Measurements from ENCODE around the gene GSTA3. TPM values are rescaled to one million over a fixed set of nuclear protein-coding genes. Genes with fewer than 3 reads are reported as not detected.

GSTA3 gene
- total and polyA plus RNA-seq, 2 of the 13 experiments (the other 11 are each of a cell fraction or from before 2014, with no cell fraction given): not detected

DNA sequence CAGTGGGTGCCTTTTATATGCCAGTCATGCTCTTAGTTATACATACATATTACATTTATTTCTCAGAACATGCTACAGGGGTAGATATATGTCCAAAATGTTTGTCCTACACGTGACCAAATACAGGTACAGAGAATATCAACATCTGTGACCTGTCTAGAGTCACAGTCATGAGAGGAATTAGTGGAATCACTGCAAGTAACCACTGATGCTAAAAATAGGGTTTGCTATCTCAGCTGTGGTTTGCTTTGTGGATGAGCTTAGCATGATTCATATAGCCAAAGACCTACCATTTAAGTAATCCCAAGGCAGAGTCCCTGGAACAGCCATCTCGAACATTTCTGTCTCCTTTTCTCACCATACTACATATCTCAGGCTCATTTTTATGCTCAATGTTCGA is 32.3 kb downstream of the GSTA3 start:
- Histone ChIP-seq H3K4me1 (ENCODE audit: insufficient read depth, low read length) (peaks cover 17% of the 10 kb centered on the region), H3K4me3 (replicated peaks in 1 of 3; ENCODE audit: insufficient read depth in 1 of 3, low read depth in 2 of 3, low read length in 3 of 3) (no peak overlapping the region), H3K9ac (ENCODE audit: insufficient read depth, low read depth, low read length) (no peak overlapping the region), H3K27me3 (ENCODE audit: control insufficient read depth in 1 of 2, insufficient read depth in 2 of 2, low read length in 2 of 2) (peaks cover 0 to 12% of the 10 kb centered on the region in 2 experiments; a peak in 2 of 5 replicates), H3K9me3 (ENCODE audit: low read length) (no peaks in the 10 kb centered on the region), H3K4me2 (ENCODE audit: low read depth, low read length) (no peak overlapping the region), H3K36me3 (replicated peaks in 1 of 2; ENCODE audit: control insufficient read depth in 1 of 2, insufficient read depth in 2 of 2, low read length in 2 of 2) (no peaks in the 10 kb centered on the region), H4K20me1 (ENCODE audit: insufficient read depth, low read length) (no peaks in the 10 kb centered on the region), H2AFZ (ENCODE audit: low read length) (no peak overlapping the region), H3K27ac (ENCODE audit: extremely low read length, insufficient read depth, low read length) (no peak overlapping the region), H3K79me2 (ENCODE audit: insufficient read depth, low read length) (no peaks in the 10 kb centered on the region)
- intact Hi-C loops (cut with micrococcal nuclease; ENCODE audit: unreplicated experiment) (no loop called here), in situ Hi-C loops (cut with HindIII; ENCODE audit: extremely low pct_ligation_motif_present, low pct_unique_long_range_greater_than_20kb) (no loop called here)
- no TSS peak for BruUV-seq (replicated peaks)
- ATAC-seq (no peak), DNase-seq (ENCODE audit: low spot score) (no peak), FAIRE-seq (no peak)
- 22% methylated on average over 3 of the region's 3 CpGs for WGBS (ENCODE audit: low lambda C conversion rate)
- POLR2A ChIA-PET: no interaction called here
- CTCF ChIA-PET (ENCODE audit: low intra/inter-chr PET ratio, low total read pairs): no interaction called here
- TF ChIP-seq, protein P1, sequence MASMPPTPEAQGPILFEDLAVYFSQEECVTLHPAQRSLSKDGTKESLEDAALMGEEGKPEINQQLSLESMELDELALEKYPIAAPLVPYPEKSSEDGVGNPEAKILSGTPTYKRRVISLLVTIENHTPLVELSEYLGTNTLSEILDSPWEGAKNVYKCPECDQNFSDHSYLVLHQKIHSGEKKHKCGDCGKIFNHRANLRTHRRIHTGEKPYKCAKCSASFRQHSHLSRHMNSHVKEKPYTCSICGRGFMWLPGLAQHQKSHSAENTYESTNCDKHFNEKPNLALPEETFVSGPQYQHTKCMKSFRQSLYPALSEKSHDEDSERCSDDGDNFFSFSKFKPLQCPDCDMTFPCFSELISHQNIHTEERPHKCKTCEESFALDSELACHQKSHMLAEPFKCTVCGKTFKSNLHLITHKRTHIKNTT (CRISPR knock-in tag; IDR thresholded peaks at IDR 0.05): no peak
- TF ChIP-seq ZNF562 (CRISPR knock-in tag; IDR thresholded peaks at IDR 0.05; ENCODE audit: borderline replicate concordance) (no peak), LCORL (IDR thresholded peaks at IDR 0.05) (no peak), LCORL (CRISPR knock-in tag; IDR thresholded peaks at IDR 0.05) (no peak), ZNF234 (CRISPR knock-in tag; conservative IDR thresholded peaks at IDR 0.05) (no peak), ZBTB21 (CRISPR knock-in tag; IDR thresholded peaks at IDR 0.05) (no peak), ZNF264 (CRISPR knock-in tag; IDR thresholded peaks at IDR 0.05) (no peak), GZF1 (CRISPR knock-in tag; IDR thresholded peaks at IDR 0.05) (no peak), PAF1 (CRISPR knock-in tag; IDR thresholded peaks at IDR 0.05) (no peak), RFXAP (CRISPR knock-in tag; IDR thresholded peaks at IDR 0.05; ENCODE audit: borderline replicate concordance) (no peak), SKI (IDR thresholded peaks at IDR 0.05; ENCODE audit: partially characterized antibody) (no peak), SIX4 (CRISPR knock-in tag; IDR thresholded peaks at IDR 0.05) (no peak)
- TF ChIP-seq, protein P2, sequence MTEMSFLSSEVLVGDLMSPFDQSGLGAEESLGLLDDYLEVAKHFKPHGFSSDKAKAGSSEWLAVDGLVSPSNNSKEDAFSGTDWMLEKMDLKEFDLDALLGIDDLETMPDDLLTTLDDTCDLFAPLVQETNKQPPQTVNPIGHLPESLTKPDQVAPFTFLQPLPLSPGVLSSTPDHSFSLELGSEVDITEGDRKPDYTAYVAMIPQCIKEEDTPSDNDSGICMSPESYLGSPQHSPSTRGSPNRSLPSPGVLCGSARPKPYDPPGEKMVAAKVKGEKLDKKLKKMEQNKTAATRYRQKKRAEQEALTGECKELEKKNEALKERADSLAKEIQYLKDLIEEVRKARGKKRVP (CRISPR knock-in tag; IDR thresholded peaks at IDR 0.05): no peak
- TF ChIP-seq, protein P3, sequence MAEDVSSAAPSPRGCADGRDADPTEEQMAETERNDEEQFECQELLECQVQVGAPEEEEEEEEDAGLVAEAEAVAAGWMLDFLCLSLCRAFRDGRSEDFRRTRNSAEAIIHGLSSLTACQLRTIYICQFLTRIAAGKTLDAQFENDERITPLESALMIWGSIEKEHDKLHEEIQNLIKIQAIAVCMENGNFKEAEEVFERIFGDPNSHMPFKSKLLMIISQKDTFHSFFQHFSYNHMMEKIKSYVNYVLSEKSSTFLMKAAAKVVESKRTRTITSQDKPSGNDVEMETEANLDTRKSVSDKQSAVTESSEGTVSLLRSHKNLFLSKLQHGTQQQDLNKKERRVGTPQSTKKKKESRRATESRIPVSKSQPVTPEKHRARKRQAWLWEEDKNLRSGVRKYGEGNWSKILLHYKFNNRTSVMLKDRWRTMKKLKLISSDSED (CRISPR knock-in tag; IDR thresholded peaks at IDR 0.05): no peak
- TF ChIP-seq, protein P4, sequence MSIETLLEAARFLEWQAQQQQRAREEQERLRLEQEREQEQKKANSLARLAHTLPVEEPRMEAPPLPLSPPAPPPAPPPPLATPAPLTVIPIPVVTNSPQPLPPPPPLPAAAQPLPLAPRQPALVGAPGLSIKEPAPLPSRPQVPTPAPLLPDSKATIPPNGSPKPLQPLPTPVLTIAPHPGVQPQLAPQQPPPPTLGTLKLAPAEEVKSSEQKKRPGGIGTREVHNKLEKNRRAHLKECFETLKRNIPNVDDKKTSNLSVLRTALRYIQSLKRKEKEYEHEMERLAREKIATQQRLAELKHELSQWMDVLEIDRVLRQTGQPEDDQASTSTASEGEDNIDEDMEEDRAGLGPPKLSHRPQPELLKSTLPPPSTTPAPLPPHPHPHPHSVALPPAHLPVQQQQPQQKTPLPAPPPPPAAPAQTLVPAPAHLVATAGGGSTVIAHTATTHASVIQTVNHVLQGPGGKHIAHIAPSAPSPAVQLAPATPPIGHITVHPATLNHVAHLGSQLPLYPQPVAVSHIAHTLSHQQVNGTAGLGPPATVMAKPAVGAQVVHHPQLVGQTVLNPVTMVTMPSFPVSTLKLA (IDR thresholded peaks at IDR 0.05): no peak
- TF ChIP-seq, protein P5, sequence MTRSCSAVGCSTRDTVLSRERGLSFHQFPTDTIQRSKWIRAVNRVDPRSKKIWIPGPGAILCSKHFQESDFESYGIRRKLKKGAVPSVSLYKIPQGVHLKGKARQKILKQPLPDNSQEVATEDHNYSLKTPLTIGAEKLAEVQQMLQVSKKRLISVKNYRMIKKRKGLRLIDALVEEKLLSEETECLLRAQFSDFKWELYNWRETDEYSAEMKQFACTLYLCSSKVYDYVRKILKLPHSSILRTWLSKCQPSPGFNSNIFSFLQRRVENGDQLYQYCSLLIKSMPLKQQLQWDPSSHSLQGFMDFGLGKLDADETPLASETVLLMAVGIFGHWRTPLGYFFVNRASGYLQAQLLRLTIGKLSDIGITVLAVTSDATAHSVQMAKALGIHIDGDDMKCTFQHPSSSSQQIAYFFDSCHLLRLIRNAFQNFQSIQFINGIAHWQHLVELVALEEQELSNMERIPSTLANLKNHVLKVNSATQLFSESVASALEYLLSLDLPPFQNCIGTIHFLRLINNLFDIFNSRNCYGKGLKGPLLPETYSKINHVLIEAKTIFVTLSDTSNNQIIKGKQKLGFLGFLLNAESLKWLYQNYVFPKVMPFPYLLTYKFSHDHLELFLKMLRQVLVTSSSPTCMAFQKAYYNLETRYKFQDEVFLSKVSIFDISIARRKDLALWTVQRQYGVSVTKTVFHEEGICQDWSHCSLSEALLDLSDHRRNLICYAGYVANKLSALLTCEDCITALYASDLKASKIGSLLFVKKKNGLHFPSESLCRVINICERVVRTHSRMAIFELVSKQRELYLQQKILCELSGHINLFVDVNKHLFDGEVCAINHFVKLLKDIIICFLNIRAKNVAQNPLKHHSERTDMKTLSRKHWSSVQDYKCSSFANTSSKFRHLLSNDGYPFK (CRISPR knock-in tag; IDR thresholded peaks at IDR 0.05; ENCODE audit: borderline replicate concordance): no peak
- TF ChIP-seq, protein P6, sequence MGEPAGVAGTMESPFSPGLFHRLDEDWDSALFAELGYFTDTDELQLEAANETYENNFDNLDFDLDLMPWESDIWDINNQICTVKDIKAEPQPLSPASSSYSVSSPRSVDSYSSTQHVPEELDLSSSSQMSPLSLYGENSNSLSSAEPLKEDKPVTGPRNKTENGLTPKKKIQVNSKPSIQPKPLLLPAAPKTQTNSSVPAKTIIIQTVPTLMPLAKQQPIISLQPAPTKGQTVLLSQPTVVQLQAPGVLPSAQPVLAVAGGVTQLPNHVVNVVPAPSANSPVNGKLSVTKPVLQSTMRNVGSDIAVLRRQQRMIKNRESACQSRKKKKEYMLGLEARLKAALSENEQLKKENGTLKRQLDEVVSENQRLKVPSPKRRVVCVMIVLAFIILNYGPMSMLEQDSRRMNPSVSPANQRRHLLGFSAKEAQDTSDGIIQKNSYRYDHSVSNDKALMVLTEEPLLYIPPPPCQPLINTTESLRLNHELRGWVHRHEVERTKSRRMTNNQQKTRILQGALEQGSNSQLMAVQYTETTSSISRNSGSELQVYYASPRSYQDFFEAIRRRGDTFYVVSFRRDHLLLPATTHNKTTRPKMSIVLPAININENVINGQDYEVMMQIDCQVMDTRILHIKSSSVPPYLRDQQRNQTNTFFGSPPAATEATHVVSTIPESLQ (CRISPR knock-in tag; conservative IDR thresholded peaks at IDR 0.05): no peak

Measured in HepG2 (cell line).